Measurements from ENCODE around the gene SBSN.

Gene SBSN

GRCh38 chr19:35528218-35529038 lies at the start of gene SBSN:
Gene SBSN (minus strand): TSS chr19:35528311. CDS start chr19:35528281, 30 bp downstream.
- no peak for DNase-seq

GRCh38 chr19:35571406-35571965 lies 43.4 kb upstream of the SBSN start:
- no peak for DNase-seq

GRCh38 chr19:35569281-35569781 lies 41.2 kb upstream of the SBSN start:
- no peak for DNase-seq

DNA sequence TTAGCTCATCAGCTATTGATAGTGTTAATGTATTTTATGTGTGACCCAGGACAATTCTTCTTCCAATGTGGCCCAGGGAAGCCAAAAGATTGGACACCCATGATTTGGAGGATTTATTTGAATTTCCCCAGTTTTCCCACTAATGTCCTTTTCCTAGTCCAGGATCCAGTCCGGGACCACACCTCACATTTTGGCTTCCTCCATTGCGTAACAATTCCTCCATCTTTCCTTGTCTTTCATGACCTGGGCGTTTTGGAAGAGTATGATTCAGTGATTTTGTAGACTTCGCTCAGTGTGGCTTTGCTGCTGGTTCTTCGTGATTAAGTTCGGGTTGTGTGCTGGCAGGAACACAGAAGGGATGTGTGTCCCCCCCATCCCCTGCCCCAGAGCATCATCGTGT lies 38.6 kb upstream of the SBSN start:
- no peak for DNase-seq

DNA sequence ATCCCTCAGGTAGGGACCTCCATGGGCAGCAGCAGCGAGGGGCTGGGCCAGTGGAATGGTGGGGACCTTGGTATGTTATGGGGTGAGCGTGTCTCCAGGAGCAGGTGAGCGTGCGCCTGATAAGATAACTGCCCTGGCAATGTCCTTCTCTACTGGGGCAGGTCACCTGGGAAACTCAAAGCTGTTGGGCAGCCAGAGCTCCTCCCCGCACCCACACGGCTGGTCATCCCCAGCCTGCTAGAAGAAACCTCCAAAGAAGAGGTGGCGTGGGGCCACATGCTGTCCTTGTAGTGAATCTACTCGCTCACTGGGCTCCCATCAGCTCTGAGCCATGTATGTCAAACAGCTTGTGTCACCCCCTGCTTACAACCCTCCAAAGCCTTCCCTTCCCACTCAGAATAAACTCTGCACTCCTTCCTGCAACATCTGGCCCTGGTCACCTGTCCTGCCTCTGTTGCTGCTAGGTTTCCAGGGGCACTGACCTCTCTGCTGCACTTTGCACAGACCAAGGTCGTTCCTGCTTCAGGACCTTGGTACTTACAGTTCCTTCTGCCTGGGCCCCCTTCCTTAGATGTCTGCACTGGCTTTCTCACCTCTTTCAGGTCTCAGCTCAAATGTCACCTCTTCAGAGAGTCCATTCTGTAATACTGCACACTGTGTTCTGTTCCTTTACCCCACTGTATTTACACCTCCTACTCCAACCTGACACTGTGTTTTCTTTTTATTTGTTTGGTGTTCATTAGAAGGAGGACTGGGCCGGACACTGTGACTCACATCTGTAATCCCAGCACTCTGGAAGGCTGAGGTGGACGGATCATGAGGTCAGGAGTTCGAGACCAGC lies 37.1 kb upstream of the SBSN start:
- DNase-seq: no peak

GRCh38 chr19:35563207-35563829 lies 35.2 kb upstream of the SBSN start, which contains the start of gene ATP4A:
Gene ATP4A (minus strand): TSS chr19:35563658. CDS start chr19:35563629, 29 bp downstream.
- DNase-seq: no peak

- DNase-seq: no peak
Observed at GRCh38 chr19:35562776-35563175, 34.7 kb upstream of the SBSN start.

- DNase-seq: no peak
Observed at GRCh38 chr19:35562336-35562735, 34.2 kb upstream of the SBSN start.

DNA sequence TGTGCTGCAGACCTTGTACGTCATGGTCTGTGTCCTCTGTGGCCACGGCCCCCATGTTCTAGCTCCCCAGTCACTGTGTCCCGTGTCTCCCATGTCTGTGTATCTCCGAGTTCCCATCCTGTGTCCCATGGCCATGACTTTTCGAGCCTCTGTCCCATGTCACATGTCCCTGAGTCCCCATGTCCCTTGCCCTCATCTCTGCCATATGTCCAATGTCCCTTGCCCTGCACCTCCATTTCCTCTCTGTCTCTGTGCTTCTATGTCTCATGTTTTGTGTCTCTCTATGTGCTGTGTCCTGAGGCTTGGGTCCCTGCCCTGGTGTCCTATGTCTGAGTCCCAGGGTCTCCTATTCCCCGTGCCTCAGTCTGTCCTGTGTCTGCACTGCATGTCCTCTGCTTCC lies 33.3 kb upstream of the SBSN start:
- DNase-seq: no peak

DNA sequence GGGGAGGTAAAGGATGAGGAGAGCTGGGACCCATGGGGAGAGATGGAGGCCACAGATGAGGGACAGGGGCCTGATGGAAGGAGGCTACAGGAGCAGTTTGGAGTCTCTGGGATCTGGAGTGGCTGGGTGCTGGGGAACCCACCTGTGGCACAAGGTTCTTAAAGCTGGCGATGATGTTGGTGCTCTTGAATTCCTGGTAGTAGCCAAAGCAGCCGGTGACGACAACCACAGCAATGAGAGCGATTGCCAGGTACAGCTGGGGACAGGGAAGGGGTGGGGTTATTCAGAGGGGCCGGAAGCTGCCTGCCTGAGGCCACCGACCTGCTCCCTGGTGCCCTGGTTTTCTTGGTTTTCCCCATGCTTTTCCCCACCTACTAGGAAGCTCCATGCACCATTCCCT lies 32.6 kb upstream of the SBSN start:
- no peak for DNase-seq

- DNase-seq: no peak
Observed at GRCh38 chr19:35560271-35560670, 32.2 kb upstream of the SBSN start.

DNA sequence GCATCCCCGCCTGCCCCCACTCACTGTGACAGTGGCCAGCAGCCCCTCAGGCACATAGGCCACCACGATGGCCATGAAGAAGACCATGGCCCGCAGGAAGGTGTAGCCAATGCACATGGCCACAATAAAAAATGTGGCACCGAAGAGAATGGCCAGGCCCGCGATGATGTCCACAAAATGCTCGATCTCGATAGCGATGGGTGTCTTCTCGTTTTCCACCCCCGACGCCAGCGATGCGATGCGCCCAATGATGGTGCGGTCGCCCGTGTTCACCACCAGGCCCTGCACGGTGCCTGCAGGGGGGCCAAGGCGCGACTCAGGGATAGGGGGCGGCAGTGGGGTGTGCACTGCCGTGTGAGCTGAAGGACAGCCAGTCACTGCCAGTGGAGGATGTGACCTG lies 31.7 kb upstream of the SBSN start:
- DNase-seq: no peak

- no peak for DNase-seq
Observed at GRCh38 chr19:35559281-35559659, 31.2 kb upstream of the SBSN start.

- no peak for DNase-seq
Observed at GRCh38 chr19:35558400-35559280, 30.5 kb upstream of the SBSN start.

DNA sequence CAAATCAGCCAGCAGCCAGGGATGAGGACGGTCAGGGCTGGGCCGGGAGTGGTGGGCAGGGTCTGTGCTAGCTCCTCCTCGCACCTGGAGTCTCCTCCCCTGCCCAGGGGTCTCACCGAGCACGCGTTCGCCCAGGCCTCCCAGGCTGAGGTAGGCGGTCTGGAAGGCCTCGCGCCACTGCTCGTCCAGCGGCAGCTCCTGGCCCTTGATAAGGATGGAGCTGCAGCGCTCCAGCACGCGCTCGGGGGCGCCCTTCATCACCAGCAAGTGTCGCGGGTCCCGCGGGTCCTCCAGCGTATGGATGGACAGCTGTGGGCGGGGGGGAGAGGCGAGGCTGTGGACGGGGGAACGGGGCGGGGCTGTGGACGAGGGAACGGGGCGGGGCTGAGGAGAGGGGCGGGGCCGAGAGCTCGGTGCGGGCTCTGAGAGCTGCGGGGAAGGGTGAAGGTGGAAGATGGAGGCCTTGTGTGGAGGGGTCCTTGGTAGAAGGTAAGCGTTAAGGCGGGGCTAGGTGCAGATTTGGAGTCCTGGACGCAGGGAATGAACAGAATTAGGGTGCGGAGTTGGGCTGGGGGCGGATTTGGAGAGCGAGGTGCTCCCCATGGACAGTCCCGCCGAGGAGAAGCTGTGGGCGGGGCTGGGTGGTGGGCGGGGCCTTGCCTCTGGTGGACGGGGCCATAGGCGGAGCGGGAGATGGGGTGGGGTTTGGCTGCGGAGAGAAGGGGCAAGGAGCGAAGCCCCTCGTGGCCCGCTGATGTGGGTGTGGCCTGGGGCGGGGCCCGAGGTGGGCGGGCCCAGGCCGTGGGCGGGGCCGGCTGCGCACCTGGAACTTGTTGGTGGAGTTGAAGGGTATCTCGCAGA lies 29.7 kb upstream of the SBSN start:
- peak; percentile 59 for DNase-seq

DNA sequence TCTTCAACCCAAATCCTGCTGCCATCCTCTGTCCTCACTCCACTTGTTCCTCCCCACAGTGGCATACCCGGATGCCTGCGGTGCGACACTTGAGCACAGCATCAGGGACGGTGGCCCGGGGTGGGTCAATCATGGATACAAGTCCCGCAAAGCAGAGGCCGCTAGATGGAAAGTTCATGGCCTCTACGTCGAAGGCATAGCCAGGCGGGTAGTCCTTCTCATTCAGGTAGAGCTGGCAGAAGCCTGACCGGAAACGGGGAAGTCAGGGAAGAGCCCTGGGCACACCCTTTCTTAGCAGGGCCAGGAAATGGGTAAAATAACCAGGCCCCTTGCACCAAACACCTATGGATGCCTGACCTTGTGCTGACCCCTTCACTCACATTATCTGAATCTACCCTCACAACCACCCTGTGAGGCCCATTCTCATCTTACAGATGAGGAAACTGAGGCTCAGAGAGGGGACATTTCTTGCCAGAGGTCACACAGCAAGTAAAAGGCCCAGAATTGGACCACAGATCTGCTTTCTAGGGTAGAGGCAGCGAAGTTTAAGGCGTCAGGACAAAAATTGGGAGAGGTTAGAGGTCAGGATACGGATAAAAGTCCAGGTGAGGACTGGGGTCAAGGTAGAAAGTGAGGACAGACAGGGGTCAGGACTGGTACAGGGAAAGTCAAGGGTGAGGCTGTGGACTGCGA lies 28.9 kb upstream of the SBSN start:
- no peak for DNase-seq

GRCh38 chr19:35556025-35556590 lies 28.0 kb upstream of the SBSN start:
- no peak for DNase-seq

DNA sequence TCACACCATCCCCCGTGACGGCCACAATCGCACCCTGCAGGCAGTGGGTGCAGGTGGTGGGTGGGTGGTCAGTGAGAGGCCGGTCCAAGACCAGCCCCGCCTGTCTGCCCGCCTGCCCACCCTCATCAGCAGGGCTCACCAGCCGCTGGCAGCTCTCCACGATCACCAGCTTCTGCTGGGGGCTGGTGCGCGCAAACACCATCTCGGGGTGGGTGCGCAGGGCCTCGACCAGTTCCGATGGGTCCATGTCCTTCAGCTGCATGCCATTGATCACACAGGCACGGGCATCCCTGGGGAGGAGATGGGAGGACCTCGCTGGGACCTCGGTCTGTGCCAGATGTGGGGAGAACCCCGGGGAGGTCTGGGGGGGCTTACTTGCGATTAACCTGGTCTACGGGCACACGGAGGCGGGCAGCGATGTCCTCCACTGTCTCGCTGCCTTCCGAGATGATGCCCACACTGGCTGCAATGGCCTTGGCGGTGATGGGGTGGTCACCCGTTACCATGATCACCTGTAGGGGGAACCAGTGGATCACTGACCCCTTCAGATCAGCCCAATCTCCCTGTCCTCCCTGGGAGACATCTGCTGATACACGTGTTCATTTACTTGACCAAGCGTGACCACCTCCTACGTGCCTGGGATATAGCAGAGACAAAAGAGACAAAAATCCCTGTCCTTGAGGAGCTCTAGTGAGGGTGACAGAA lies 27.3 kb upstream of the SBSN start:
- no peak for DNase-seq

- DNase-seq: no peak
Observed at GRCh38 chr19:35554076-35554475, 26.0 kb upstream of the SBSN start.

All from CD4-positive, alpha-beta T cell treated with Interleukin-10 for 1 hour (primary cell).